ENCODE results near the gene KMT2B.

DNA sequence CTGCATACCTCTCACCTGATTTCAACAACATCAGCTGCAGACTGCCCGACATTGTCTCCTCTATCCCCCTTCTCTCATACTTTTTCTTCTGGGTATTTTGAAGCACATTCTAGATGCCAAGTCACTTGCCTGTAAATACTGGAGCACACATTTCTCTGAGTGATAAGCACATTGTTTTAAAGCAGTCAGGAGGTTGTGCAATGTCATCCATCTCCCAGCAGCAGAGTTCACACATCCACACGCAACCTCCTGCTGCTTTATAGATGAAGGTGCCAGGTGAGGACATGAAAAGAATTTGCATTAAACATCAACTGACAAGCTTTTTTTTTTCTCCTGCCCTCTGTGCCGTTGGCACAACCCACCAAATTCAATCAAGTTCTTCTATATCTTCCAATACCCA, 46.0 kb upstream of the KMT2B start:
- TF ChIP-seq, protein P1, sequence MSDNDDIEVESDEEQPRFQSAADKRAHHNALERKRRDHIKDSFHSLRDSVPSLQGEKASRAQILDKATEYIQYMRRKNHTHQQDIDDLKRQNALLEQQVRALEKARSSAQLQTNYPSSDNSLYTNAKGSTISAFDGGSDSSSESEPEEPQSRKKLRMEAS (IDR thresholded peaks at IDR 0.05) = peak; percentile 53
- no peak for TF ChIP-seq CREB1 (IDR thresholded peaks at IDR 0.05; ENCODE audit: low read depth)
- TF ChIP-seq, protein P2, sequence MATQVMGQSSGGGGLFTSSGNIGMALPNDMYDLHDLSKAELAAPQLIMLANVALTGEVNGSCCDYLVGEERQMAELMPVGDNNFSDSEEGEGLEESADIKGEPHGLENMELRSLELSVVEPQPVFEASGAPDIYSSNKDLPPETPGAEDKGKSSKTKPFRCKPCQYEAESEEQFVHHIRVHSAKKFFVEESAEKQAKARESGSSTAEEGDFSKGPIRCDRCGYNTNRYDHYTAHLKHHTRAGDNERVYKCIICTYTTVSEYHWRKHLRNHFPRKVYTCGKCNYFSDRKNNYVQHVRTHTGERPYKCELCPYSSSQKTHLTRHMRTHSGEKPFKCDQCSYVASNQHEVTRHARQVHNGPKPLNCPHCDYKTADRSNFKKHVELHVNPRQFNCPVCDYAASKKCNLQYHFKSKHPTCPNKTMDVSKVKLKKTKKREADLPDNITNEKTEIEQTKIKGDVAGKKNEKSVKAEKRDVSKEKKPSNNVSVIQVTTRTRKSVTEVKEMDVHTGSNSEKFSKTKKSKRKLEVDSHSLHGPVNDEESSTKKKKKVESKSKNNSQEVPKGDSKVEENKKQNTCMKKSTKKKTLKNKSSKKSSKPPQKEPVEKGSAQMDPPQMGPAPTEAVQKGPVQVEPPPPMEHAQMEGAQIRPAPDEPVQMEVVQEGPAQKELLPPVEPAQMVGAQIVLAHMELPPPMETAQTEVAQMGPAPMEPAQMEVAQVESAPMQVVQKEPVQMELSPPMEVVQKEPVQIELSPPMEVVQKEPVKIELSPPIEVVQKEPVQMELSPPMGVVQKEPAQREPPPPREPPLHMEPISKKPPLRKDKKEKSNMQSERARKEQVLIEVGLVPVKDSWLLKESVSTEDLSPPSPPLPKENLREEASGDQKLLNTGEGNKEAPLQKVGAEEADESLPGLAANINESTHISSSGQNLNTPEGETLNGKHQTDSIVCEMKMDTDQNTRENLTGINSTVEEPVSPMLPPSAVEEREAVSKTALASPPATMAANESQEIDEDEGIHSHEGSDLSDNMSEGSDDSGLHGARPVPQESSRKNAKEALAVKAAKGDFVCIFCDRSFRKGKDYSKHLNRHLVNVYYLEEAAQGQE (IDR thresholded peaks at IDR 0.05; ENCODE audit: low read depth) = no peak
- TF ChIP-seq EGR1 (IDR thresholded peaks at IDR 0.05) = no peak
- TF ChIP-seq FOXM1 (IDR thresholded peaks at IDR 0.05; ENCODE audit: borderline replicate concordance, low read depth) = no peak
- TF ChIP-seq TAF1 (IDR thresholded peaks at IDR 0.05; ENCODE audit: low read depth) = no peak
